Naive thymus-derived CD4-positive, alpha-beta T cell (primary cell): ENCODE measurements around the gene SPTBN4. TPM values are rescaled to one million over a fixed set of nuclear protein-coding genes. Genes with fewer than 3 reads are reported as not detected.
"Not testable (repeated sequence)": the region's sequence is repeated elsewhere in the genome, so short reads cannot be mapped to it uniquely, and the experiment has no call there.

Experiments
- ATAC-seq: fragments of 150-1000 bp; cut with Tn5 transposase; 2 replicates; pipeline ENCODE4 v1.10.0; 2021; ENCODE audit warnings: mild to moderate bottlenecking, moderate library complexity
- CTCF ChIA-PET: fragments of 350-600 bp; sonication (Branson Sonifier 250); formaldehyde crosslinking; loops from one replicate; lab custom pipeline; 2021; ENCODE audit warnings: antibody characterized with exemption; lab: Charles Lee
- POLR2A ChIA-PET: fragments of 350-600 bp; sonication (Branson Sonifier 250); formaldehyde crosslinking; loops from one replicate; lab custom pipeline; 2021; ENCODE audit warnings: antibody characterized with exemption, inconsistent platforms; lab: Charles Lee
- DNase-seq, 9 donors: peaks; one replicate each; pipeline versions ENCODE4 v3.0.0 to v3.0.0-alpha.2; 2020 to 2022; ENCODE audit warnings: mixed read lengths in 1 of 9
- H3K27ac ChIP-seq: one replicate; pipeline ENCODE4 v1.7.0; 2013; ENCODE audit warnings: mild to moderate bottlenecking, low read depth, low read length, moderate library complexity
- H3K27me3 ChIP-seq, 2 donors: one replicate each; pipeline ENCODE4 v1.7.0; 2013; ENCODE audit warnings: low read length in 2 of 2, mild to moderate bottlenecking in 2 of 2, moderate library complexity in 2 of 2; ENCODE audit not compliant: control insufficient read depth in 2 of 2, insufficient read depth in 2 of 2
- H3K36me3 ChIP-seq, 3 experiments: 1 replicate in 2 of 3; 2 replicates in 1 of 3; pipeline ENCODE4 v1.7.0; 2013; ENCODE audit warnings: low read length in 3 of 3, mild to moderate bottlenecking in 3 of 3, moderate library complexity in 1 of 3; ENCODE audit not compliant: insufficient read depth in 3 of 3, control insufficient read depth in 2 of 3
- H3K4me1 ChIP-seq, 2 donors: one replicate each; pipeline ENCODE4 v1.7.0; 2013; ENCODE audit warnings: low read length in 2 of 2, mild to moderate bottlenecking in 2 of 2, moderate library complexity in 1 of 2; ENCODE audit not compliant: control insufficient read depth in 2 of 2, insufficient read depth in 2 of 2
- H3K4me3 ChIP-seq: 2 replicates; pipeline ENCODE4 v1.7.0; 2013; ENCODE audit warnings: mild to moderate bottlenecking, low read length
- H3K9me3 ChIP-seq, 3 experiments: 1 replicate in 2 of 3; 2 replicates in 1 of 3; pipeline ENCODE4 v1.7.0; 2013; ENCODE audit warnings: low read length in 3 of 3; ENCODE audit not compliant: control insufficient read depth in 2 of 3
- H3K27ac Mint-ChIP-seq, 9 donors: one replicate each; pipeline ENCODE4 v1.8.0; 2020 to 2022; ENCODE audit warnings: mixed read lengths in 9 of 9, mild to moderate bottlenecking in 8 of 9, moderate library complexity in 5 of 9, inconsistent platforms in 2 of 9
- H3K27me3 Mint-ChIP-seq, 5 donors: one replicate each; pipeline ENCODE4 v1.8.0; 2021 to 2022; ENCODE audit warnings: mixed read lengths in 5 of 5, mild to moderate bottlenecking in 1 of 5
- H3K36me3 Mint-ChIP-seq, 5 donors: one replicate each; pipeline ENCODE4 v1.8.0; 2020 to 2022; ENCODE audit warnings: mixed read lengths in 5 of 5, mild to moderate bottlenecking in 3 of 5, inconsistent platforms in 1 of 5
- H3K4me1 Mint-ChIP-seq, 7 donors: one replicate each; pipeline ENCODE4 v1.8.0; 2020 to 2022; ENCODE audit warnings: mixed read lengths in 7 of 7, mild to moderate bottlenecking in 3 of 7, inconsistent platforms in 1 of 7
- H3K4me3 Mint-ChIP-seq, 10 donors: one replicate each; pipeline ENCODE4 v1.8.0; 2020 to 2022; ENCODE audit warnings: mild to moderate bottlenecking in 10 of 10, mixed read lengths in 10 of 10, moderate library complexity in 6 of 10, inconsistent platforms in 2 of 10
- H3K9me3 Mint-ChIP-seq, 11 donors: one replicate each; pipeline ENCODE4 v1.8.0; 2020 to 2022; ENCODE audit warnings: mixed read lengths in 11 of 11, mild to moderate bottlenecking in 4 of 11, inconsistent platforms in 1 of 11, moderate library complexity in 1 of 11
- intact Hi-C, 2 donors: fragments of 100-400 bp; cut with micrococcal nuclease; formaldehyde crosslinking; loops; one replicate each; pipeline ENCODE4 v1.15.1; 2023
- polyA plus RNA-seq, 2 donors: library from polyadenylated mRNA; unstranded; fragments of 300-500 nt; fragmentation: Illumina TruSeq; gene quantifications; one replicate each; pipeline ENCODE4 v1.2.3, GENCODE V29; 2021
- total RNA-seq, 6 experiments: library from RNA in 5 of 6; stranded (reverse) in 5 of 6; gene quantifications; 1 replicate in 5 of 6; 2 replicates in 1 of 6; pipeline ENCODE4 v1.2.3 and lab custom pipeline; 2021 to 2026

Gene SPTBN4
- total and polyA plus RNA-seq, 7 experiments from 2014 or later, result 0.20 to 1.5 (median 0.66) TPM; not detected in 1

GRCh38 chr19:40623403-40624251 lies 156.8 kb downstream of the SPTBN4 start:
- Mint-ChIP-seq H3K27ac (peak overlapping the region in 1 of 9 donors; percentile 62), H3K4me3 (no peak overlapping the region), H3K36me3 (peaks cover 10 to 38% (median 15%) of the 10 kb centered on the region in 5 donors), H3K9me3 (no peaks in the 10 kb centered on the region), H3K27me3 (no peaks in the 10 kb centered on the region), H3K4me1 (peaks cover 0 to 15% (median 3%) of the 10 kb centered on the region in 7 donors)
- intact Hi-C loops, result no loop called here
- no peaks in the 10 kb centered on the region for H3K4me1 ChIP-seq
- H3K27ac ChIP-seq, result no peak overlapping the region
- no peak for ATAC-seq
- no peak overlapping the region for H3K4me3 ChIP-seq
- no peak for DNase-seq
- POLR2A ChIA-PET, result interaction anchor here (1.2 kb wide), 1 partner anchor 20 kb away, joined by 3 read pairs; no protein-coding TSS in a partner anchor
- H3K36me3 ChIP-seq, result peaks cover 0 to 55% (median 11%) of the 10 kb centered on the region in 3 experiments
- H3K27me3 ChIP-seq, result no peaks in the 10 kb centered on the region
- H3K9me3 ChIP-seq, result no peaks in the 10 kb centered on the region
- CTCF ChIA-PET, result interaction anchor here (1.2 kb wide), 1 partner anchor 11 kb away, joined by 3 read pairs; no protein-coding TSS in a partner anchor

GRCh38 chr19:40624369-40625153 lies 157.8 kb downstream of the SPTBN4 start:
- intact Hi-C loops, H3K9me3 Mint-ChIP-seq, H3K4me1 ChIP-seq, H3K4me3 Mint-ChIP-seq, ATAC-seq, DNase-seq, H3K27ac ChIP-seq, H3K27me3 Mint-ChIP-seq, H3K9me3 ChIP-seq, H3K4me3 ChIP-seq, H3K27me3 ChIP-seq, CTCF ChIA-PET: not testable (repeated sequence)
- H3K36me3 ChIP-seq, result peaks cover 0 to 47% (median 8%) of the 10 kb centered on the region in 3 experiments
- Mint-ChIP-seq H3K4me1 (peaks cover under 1 to 15% (median 4%) of the 10 kb centered on the region in 7 donors), H3K36me3 (peaks cover 10 to 30% (median 11%) of the 10 kb centered on the region in 5 donors), H3K27ac (peak overlapping the region in 5 of 9 donors; percentile 2 to 85 (median 34))
- POLR2A ChIA-PET, result interaction anchor here (1.2 kb wide), 1 partner anchor 21 kb away, joined by 3 read pairs; no protein-coding TSS in a partner anchor

GRCh38 chr19:40625406-40626120 lies 158.8 kb downstream of the SPTBN4 start:
- peaks cover 3 to 16% (median 9%) of the 10 kb centered on the region in 7 donors for H3K4me1 Mint-ChIP-seq
- H3K27ac Mint-ChIP-seq, result peak overlapping the region in 4 of 9 donors; percentile 26 to 70 (median 51)
- H3K9me3 Mint-ChIP-seq, result no peaks in the 10 kb centered on the region
- Histone ChIP-seq H3K9me3 (no peaks in the 10 kb centered on the region), H3K36me3 (peaks cover 0 to 45% (median 8%) of the 10 kb centered on the region in 3 experiments), H3K27me3 (no peaks in the 10 kb centered on the region), H3K4me3 (no peak overlapping the region), H3K4me1 (no peaks in the 10 kb centered on the region), H3K27ac (no peak overlapping the region)
- no peak overlapping the region for H3K4me3 Mint-ChIP-seq
- DNase-seq (no peak), ATAC-seq (no peak)
- intact Hi-C loops, result no loop called here
- H3K36me3 Mint-ChIP-seq, result peaks cover 10 to 31% (median 11%) of the 10 kb centered on the region in 5 donors
- POLR2A ChIA-PET, result interaction anchor here (1.0 kb wide), 1 partner anchor 24 kb away, joined by 3 read pairs; the partner anchor contains the start of gene LTBP4
- CTCF ChIA-PET, result no interaction called here
- H3K27me3 Mint-ChIP-seq, result no peaks in the 10 kb centered on the region

Other genes with a start within 250 kb of the SPTBN4 start
- not detected for gene TTC9B, start 248.6 kb upstream of the SPTBN4 start, total RNA-seq
- gene TTC9B, start 248.6 kb upstream of the SPTBN4 start, polyA plus RNA-seq, result not detected
- 1 to 10 TPM in 4 of 5 experiments, under 1 TPM in 1; 0.29 to 2.5 (median 1.5) TPM for gene CCNP, start 240.3 kb upstream of the SPTBN4 start, total RNA-seq
- not detected for gene CCNP, start 240.3 kb upstream of the SPTBN4 start, polyA plus RNA-seq
- 100 to 1,000 TPM; 149 to 220 (median 183) TPM for gene AKT2, start 181.7 kb upstream of the SPTBN4 start, total RNA-seq
- 10 to 100 TPM; 22.5 to 38.4 TPM for gene AKT2, start 181.7 kb upstream of the SPTBN4 start, polyA plus RNA-seq
- gene C19orf47, start 118.6 kb upstream of the SPTBN4 start, total RNA-seq, result 10 to 100 TPM; 12.6 to 20.3 (median 15.8) TPM
- 10 to 100 TPM in 1 of 2 donors, 1 to 10 TPM in 1; 9.1 to 13.2 TPM for gene C19orf47, start 118.6 kb upstream of the SPTBN4 start, polyA plus RNA-seq
- 100 to 1,000 TPM in 3 of 5 experiments, 10 to 100 TPM in 2; 75.4 to 137 (median 114) TPM for gene PLD3, start 118.3 kb upstream of the SPTBN4 start, total RNA-seq
- gene PLD3, start 118.3 kb upstream of the SPTBN4 start, polyA plus RNA-seq, result 10 to 100 TPM; 60.1 to 82.1 TPM
- gene HIPK4, start 76.8 kb upstream of the SPTBN4 start, total RNA-seq, result under 1 TPM in 2 of 5 experiments, not detected in 3; 0.12 to 0.24 TPM
- gene HIPK4, start 76.8 kb upstream of the SPTBN4 start, polyA plus RNA-seq, result not detected
- gene PRX, start 53.6 kb upstream of the SPTBN4 start, total RNA-seq, result 1 to 10 TPM in 4 of 5 experiments, under 1 TPM in 1; 0.85 to 4.0 (median 2.6) TPM
- gene PRX, start 53.6 kb upstream of the SPTBN4 start, polyA plus RNA-seq, result under 1 TPM; 0.14 to 0.60 TPM
- 10 to 100 TPM in 4 of 5 experiments, 1 to 10 TPM in 1; 8.1 to 30.9 (median 13.5) TPM for gene SERTAD1, start 41.0 kb upstream of the SPTBN4 start, total RNA-seq
- 1 to 10 TPM; 3.3 to 6.9 TPM for gene SERTAD1, start 41.0 kb upstream of the SPTBN4 start, polyA plus RNA-seq
- 10 to 100 TPM; 15.2 to 44.1 (median 17.8) TPM for gene SERTAD3, start 22.7 kb upstream of the SPTBN4 start, total RNA-seq
- gene SERTAD3, start 22.7 kb upstream of the SPTBN4 start, polyA plus RNA-seq, result 1 to 10 TPM; 2.7 to 4.4 TPM
- 10 to 100 TPM; 11.0 to 42.2 (median 13.3) TPM for gene BLVRB, start 1.3 kb upstream of the SPTBN4 start, total RNA-seq
- gene BLVRB, start 1.3 kb upstream of the SPTBN4 start, polyA plus RNA-seq, result 10 to 100 TPM; 27.6 TPM
- 100 to 1,000 TPM in 4 of 5 experiments, 10 to 100 TPM in 1; 98.4 to 218 (median 139) TPM for gene SHKBP1, start 109.9 kb downstream of the SPTBN4 start, total RNA-seq
- 100 to 1,000 TPM in 1 of 2 donors, 10 to 100 TPM in 1; 92.8 to 140 TPM for gene SHKBP1, start 109.9 kb downstream of the SPTBN4 start, polyA plus RNA-seq
- gene LTBP4, start 134.4 kb downstream of the SPTBN4 start, total RNA-seq, result 100 to 1,000 TPM in 4 of 5 experiments, 10 to 100 TPM in 1; 62.4 to 116 (median 111) TPM
- 10 to 100 TPM; 21.8 to 41.4 TPM for gene LTBP4, start 134.4 kb downstream of the SPTBN4 start, polyA plus RNA-seq
- gene NUMBL, start 223.7 kb downstream of the SPTBN4 start, total RNA-seq, result 10 to 100 TPM in 3 of 5 experiments, 1 to 10 TPM in 2; 9.0 to 28.6 (median 11.2) TPM
- gene NUMBL, start 223.7 kb downstream of the SPTBN4 start, polyA plus RNA-seq, result 1 to 10 TPM in 1 of 2 donors, under 1 TPM in 1; 0.28 to 1.4 TPM
- gene COQ8B, start 249.9 kb downstream of the SPTBN4 start, total RNA-seq, result 10 to 100 TPM; 26.2 to 48.3 (median 43.8) TPM
- gene COQ8B, start 249.9 kb downstream of the SPTBN4 start, polyA plus RNA-seq, result 10 to 100 TPM; 14.4 to 21.9 TPM